Adrenal gland (tissue), 5 donors: Measurements from ENCODE around the gene EIF3J.

Experiments used
- POLR2A ChIP-seq, 2 donors: fragments of 450-650 bp; IDR thresholded peaks; one replicate each; pipeline ENCODE4 v1.6.1; 2017; ENCODE audit warnings: antibody characterized with exemption in 2 of 2, mild to moderate bottlenecking in 2 of 2, moderate library complexity in 1 of 2
- TF ChIP-seq, protein P1 (sequence below), 6 experiments: fragments of 450-650 bp in 4 of 6; fragments of 200-600 bp in 2 of 6; sonication (generic) in 1 of 6; IDR thresholded peaks; 1 replicate in 5 of 6; 2 replicates in 1 of 6; pipeline versions ENCODE4 v1.5.1 to v1.8.0; 2016 to 2021; ENCODE audit warnings: antibody characterized with exemption in 6 of 6, mild to moderate bottlenecking in 2 of 6, moderate library complexity in 1 of 6
- donor health status: DM: no; HTN: no; CAD: no.

DNA sequence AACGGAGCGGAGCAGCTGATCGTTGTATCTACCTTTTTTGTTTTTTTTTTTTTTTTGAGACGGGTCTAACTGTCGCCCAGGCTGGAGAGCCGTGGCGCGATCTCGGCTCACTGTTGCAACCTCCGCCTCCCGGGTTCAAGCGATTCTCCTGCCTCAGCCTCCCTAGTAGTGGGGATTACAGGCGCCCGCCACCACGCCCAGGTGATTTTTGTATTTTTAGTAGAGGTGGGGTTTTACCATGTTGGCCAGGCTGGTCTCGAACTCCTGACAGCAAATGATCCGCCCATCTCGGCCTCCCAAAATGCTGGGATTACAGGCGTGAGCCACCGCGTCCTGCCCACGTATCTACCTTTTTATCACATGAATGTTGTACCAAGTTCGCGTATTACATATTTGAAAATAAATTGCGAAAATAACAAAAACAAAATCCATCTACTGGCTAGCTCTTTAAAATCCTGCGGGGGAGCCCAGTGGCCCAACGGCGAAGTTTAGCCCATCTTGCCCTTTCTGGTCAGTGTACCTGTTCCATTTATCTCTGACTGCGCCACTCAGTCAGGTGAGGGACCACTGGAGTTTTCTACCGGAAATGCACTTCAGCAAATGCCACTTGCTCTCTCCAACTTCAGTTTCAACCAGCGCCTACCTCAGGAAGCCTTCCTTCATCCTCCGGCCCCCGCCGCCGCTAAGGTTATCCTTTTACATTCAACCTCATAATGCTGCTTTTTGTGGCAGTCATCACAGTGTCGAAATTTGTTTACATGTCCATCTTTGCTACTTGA lies 1.2 kb upstream of the EIF3J start:
- TF ChIP-seq, protein P1, sequence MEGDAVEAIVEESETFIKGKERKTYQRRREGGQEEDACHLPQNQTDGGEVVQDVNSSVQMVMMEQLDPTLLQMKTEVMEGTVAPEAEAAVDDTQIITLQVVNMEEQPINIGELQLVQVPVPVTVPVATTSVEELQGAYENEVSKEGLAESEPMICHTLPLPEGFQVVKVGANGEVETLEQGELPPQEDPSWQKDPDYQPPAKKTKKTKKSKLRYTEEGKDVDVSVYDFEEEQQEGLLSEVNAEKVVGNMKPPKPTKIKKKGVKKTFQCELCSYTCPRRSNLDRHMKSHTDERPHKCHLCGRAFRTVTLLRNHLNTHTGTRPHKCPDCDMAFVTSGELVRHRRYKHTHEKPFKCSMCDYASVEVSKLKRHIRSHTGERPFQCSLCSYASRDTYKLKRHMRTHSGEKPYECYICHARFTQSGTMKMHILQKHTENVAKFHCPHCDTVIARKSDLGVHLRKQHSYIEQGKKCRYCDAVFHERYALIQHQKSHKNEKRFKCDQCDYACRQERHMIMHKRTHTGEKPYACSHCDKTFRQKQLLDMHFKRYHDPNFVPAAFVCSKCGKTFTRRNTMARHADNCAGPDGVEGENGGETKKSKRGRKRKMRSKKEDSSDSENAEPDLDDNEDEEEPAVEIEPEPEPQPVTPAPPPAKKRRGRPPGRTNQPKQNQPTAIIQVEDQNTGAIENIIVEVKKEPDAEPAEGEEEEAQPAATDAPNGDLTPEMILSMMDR (IDR thresholded peaks at IDR 0.05): no peak
- TF ChIP-seq POLR2A (IDR thresholded peaks at IDR 0.05): no peak
